ENCODE data around the gene OTX2. TPM values are rescaled to one million over a fixed set of nuclear protein-coding genes. Genes with fewer than 3 reads are reported as not detected.

The OTX2 gene
- total RNA-seq, 1 experiment from 2014 or later: not detected

DNA sequence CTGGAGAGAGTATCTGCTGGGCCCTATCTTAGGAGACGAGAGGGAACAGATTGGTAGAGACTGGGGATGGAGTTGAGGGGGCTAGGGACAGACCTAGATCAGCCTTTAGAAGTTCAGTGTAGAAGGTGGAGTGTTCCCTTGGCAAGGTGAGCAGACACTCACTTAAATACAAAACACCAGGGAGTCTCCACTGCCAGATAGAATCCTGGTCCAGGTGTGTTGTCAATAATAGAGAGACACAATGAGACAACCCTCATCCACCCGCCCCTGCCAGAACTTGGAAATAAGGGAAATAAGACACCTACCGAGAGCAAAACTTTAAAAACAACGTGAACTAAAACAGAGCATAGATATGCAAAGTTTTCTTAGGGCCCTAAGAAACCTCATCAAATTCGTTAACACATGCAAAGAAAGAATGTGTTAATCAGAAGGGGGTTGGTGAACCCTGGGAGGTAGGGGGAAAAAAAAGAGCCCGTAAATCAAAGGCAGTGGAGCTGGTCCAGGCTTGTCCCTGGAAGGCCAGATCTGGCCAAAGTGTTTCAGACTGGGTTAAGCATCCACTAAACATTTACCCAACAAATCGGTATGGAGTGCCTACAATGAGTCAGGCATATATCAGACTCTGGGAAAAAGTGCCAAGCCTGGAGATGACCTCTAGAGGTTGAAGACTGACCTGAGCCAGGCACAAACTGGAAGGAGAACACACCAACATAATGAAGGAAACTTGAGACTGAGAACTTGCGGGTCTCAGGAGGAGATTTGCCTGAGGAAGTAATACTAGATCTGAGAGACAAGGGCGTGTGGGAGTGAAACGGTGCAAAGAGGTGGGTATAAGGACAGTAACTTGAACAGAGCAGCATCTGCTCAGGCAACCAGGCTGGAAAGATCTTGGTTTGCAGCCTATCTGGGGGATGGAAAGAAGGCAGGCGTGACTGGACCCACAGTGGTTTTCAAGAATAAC, 37.0 kb upstream of the OTX2 start:
- H3K27me3 ChIP-seq (ENCODE audit: control insufficient read depth, insufficient read depth, low read length): no peaks in the 10 kb centered on the region
- no peaks in the 10 kb centered on the region for H3K36me3 ChIP-seq (ENCODE audit: control insufficient read depth, insufficient read depth, low read length)
- DNase-seq (ENCODE audit: low read depth, low spot score) (no peak), ATAC-seq (no peak)
- H3K4me1 ChIP-seq (ENCODE audit: control insufficient read depth, insufficient read depth, low read length): no peaks in the 10 kb centered on the region
- no peak overlapping the region for H3K4me3 ChIP-seq (ENCODE audit: low read depth in 2 of 2, low read length in 2 of 2)
- no peak overlapping the region for H3K27ac ChIP-seq (ENCODE audit: low read length)
- BruUV-seq (replicated peaks): no TSS peak
- in situ Hi-C loops (cut with HindIII; ENCODE audit: low pct_unique_long_range_greater_than_20kb, low sequenced_read_pairs): no loop called here
- TF ChIP-seq CTCF (IDR thresholded peaks at IDR 0.05) (no peak), TCF7L2 (IDR thresholded peaks at IDR 0.05; ENCODE audit: low read depth, low read length) (no peak), SIN3A (IDR thresholded peaks at IDR 0.05; ENCODE audit: borderline replicate concordance, insufficient read depth, low read depth, low read length) (no peak), POLR2AphosphoS5 (IDR thresholded peaks at IDR 0.05; ENCODE audit: low read depth, low read length) (no peak)
- TF ChIP-seq, protein P1, sequence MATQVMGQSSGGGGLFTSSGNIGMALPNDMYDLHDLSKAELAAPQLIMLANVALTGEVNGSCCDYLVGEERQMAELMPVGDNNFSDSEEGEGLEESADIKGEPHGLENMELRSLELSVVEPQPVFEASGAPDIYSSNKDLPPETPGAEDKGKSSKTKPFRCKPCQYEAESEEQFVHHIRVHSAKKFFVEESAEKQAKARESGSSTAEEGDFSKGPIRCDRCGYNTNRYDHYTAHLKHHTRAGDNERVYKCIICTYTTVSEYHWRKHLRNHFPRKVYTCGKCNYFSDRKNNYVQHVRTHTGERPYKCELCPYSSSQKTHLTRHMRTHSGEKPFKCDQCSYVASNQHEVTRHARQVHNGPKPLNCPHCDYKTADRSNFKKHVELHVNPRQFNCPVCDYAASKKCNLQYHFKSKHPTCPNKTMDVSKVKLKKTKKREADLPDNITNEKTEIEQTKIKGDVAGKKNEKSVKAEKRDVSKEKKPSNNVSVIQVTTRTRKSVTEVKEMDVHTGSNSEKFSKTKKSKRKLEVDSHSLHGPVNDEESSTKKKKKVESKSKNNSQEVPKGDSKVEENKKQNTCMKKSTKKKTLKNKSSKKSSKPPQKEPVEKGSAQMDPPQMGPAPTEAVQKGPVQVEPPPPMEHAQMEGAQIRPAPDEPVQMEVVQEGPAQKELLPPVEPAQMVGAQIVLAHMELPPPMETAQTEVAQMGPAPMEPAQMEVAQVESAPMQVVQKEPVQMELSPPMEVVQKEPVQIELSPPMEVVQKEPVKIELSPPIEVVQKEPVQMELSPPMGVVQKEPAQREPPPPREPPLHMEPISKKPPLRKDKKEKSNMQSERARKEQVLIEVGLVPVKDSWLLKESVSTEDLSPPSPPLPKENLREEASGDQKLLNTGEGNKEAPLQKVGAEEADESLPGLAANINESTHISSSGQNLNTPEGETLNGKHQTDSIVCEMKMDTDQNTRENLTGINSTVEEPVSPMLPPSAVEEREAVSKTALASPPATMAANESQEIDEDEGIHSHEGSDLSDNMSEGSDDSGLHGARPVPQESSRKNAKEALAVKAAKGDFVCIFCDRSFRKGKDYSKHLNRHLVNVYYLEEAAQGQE (IDR thresholded peaks at IDR 0.05; ENCODE audit: insufficient read depth in 1 of 2, low read depth in 2 of 2, low read length in 1 of 2): no peak
- ChIA-PET CTCF (no interaction called here), POLR2A (interaction anchor here (0.6 kb wide), 1 partner anchor 68 kb away, joined by 3 read pairs; no protein-coding TSS in a partner anchor)
- intact Hi-C loops (cut with micrococcal nuclease; ENCODE audit: unreplicated experiment): no loop called here
- H3K9me3 ChIP-seq (ENCODE audit: control insufficient read depth, insufficient read depth, low read depth, low read length): no peaks in the 10 kb centered on the region

GRCh38 chr14:56844406-56845002, 34.2 kb upstream of the OTX2 start:
- no peaks in the 10 kb centered on the region; the same call in 1 of the 2 replicates for H3K27me3 ChIP-seq (ENCODE audit: control insufficient read depth, insufficient read depth, low read length)
- no peaks in the 10 kb centered on the region for H3K9me3 ChIP-seq (ENCODE audit: control insufficient read depth, insufficient read depth, low read depth, low read length)
- ChIA-PET POLR2A (no interaction called here), CTCF (no interaction called here)
- H3K27ac ChIP-seq (ENCODE audit: low read length): no peak overlapping the region
- no TSS peak for BruUV-seq (replicated peaks)
- in situ Hi-C loops (cut with HindIII; ENCODE audit: low pct_unique_long_range_greater_than_20kb, low sequenced_read_pairs) (no loop called here), intact Hi-C loops (cut with micrococcal nuclease; ENCODE audit: unreplicated experiment) (no loop called here)
- no peak overlapping the region for H3K4me3 ChIP-seq (ENCODE audit: low read depth in 2 of 2, low read length in 2 of 2)
- H3K4me1 ChIP-seq (ENCODE audit: control insufficient read depth, insufficient read depth, low read length): no peaks in the 10 kb centered on the region
- DNase-seq (ENCODE audit: low read depth, low spot score): no peak
- TF ChIP-seq, protein P1 (IDR thresholded peaks at IDR 0.05; ENCODE audit: insufficient read depth in 1 of 2, low read depth in 2 of 2, low read length in 1 of 2): no peak
- TF ChIP-seq POLR2AphosphoS5 (IDR thresholded peaks at IDR 0.05; ENCODE audit: low read depth, low read length) (no peak), SIN3A (IDR thresholded peaks at IDR 0.05; ENCODE audit: borderline replicate concordance, insufficient read depth, low read depth, low read length) (no peak), TCF7L2 (IDR thresholded peaks at IDR 0.05; ENCODE audit: low read depth, low read length) (no peak), CTCF (IDR thresholded peaks at IDR 0.05) (no peak)
- no peak for ATAC-seq
- no peaks in the 10 kb centered on the region for H3K36me3 ChIP-seq (ENCODE audit: control insufficient read depth, insufficient read depth, low read length)

Data from Panc1 (cell line).